Pancreas (tissue), 10 donors: ENCODE data around the gene SPDYE3. TPM values are rescaled to one million over a fixed set of nuclear protein-coding genes. Genes with fewer than 3 reads are reported as not detected.
A peak's percentile ranks its signal among the peaks of the same experiment; 100 is the strongest.
"Not testable (repeated sequence)": the region's sequence is repeated elsewhere in the genome, so short reads cannot be mapped to it uniquely, and the experiment has no call there.

Experiments
- ATAC-seq, 4 donors: fragments of 200-7000 bp; cut with Tn5 transposase; one replicate each; pipeline versions ENCODE4 v1.8.0 to v1.9.1; 2020; ENCODE audit warnings: mild to moderate bottlenecking in 4 of 4, moderate library complexity in 4 of 4
- DNase-seq, 6 donors: peaks; one replicate each; pipeline ENCODE4 v3.0.0-alpha.2; 2020
- FAIRE-seq: peaks from 2 replicates; lab custom pipeline; 2012; peaks lifted over from hg19 to GRCh38; lab: Jason Lieb, UNC
- H3K27ac ChIP-seq, 4 donors: fragments of 200-600 bp; sonication (generic); 1 replicate in 3 of 4; 2 replicates in 1 of 4; pipeline versions ENCODE4 v1.5.0 to v1.8.0; 2020
- H3K27me3 ChIP-seq, 4 donors: fragments of 200-600 bp; one replicate each; pipeline ENCODE4 v1.8.0; 2021
- H3K36me3 ChIP-seq, 3 donors: fragments of 200-600 bp; sonication (generic) in 1 of 3; one replicate each; pipeline versions ENCODE4 v1.5.0 to v1.8.0; 2020 to 2021
- H3K4me1 ChIP-seq, 3 donors: fragments of 200-600 bp; one replicate each; pipeline ENCODE4 v1.8.0; 2021
- H3K4me3 ChIP-seq, 4 donors: fragments of 200-600 bp; sonication (generic) in 2 of 4; one replicate each; pipeline versions ENCODE4 v1.5.0 to v1.8.0; 2020 to 2021
- H3K9me3 ChIP-seq, 4 donors: fragments of 200-600 bp; one replicate each; pipeline ENCODE4 v1.8.0; 2021
- WGBS, 2 donors: extraction: QIAGEN DNeasy Blood & Tissue Kit; methylation state at CpG; one replicate each; pipeline ENCODE4 v1.1.7; 2013; 5-methylcytosine and 5-hydroxymethylcytosine counted together
- intact Hi-C, 3 donors: fragments of 100-400 bp; cut with DNase I; formaldehyde crosslinking; loops; one replicate each; pipeline versions ENCODE4 v1.11.1 to v1.14.2; 2022
- polyA plus RNA-seq, 2 donors: library from polyadenylated mRNA; stranded (reverse); fragments of 200-250 nt; gene quantifications; one replicate each; pipeline ENCODE4 v1.2.3, GENCODE V29; 2013
- total RNA-seq, 6 donors: library from RNA; stranded (reverse); fragmentation: NEBNext Ultra II Directional in 4 of 6; extraction: Animal tissue kit (Norgen Biotek cat#: 25700) in 4 of 6; gene quantifications; one replicate each; pipeline versions ENCODE4 v1.2.1 to v1.2.4, GENCODE V29; 2021 to 2023
- TF ChIP-seq, protein P1 (sequence below), 4 donors: fragments of 200-600 bp; sonication (generic) in 3 of 4; IDR thresholded peaks; one replicate each; pipeline versions ENCODE4 v1.5.0 to v1.8.0; 2021; ENCODE audit warnings: antibody characterized with exemption in 4 of 4
- donor health status: healthy with polysubstance abuse.
- donor health status: DM: no; HTN: no; CAD: no; lungs with moderate emphysema.
- donor health status: DM: no; HTN: no; CAD: no.
- donor health status: control.
- donor health status: control.
- donor health status: Bipolar disorder and iron deficiency.
- donor health status: DM: yes; HTN: yes; CAD: no.
- donor health status: DM: no; HTN: no; CAD: no.
- donor health status: DM: no; HTN: no; CAD: no.
- donor health status: DM: yes; HTN: yes; CAD: no.

SPDYE3 gene
- total and polyA plus RNA-seq, 8 donors = 0.08 to 0.09 TPM; not detected in 6

DNA sequence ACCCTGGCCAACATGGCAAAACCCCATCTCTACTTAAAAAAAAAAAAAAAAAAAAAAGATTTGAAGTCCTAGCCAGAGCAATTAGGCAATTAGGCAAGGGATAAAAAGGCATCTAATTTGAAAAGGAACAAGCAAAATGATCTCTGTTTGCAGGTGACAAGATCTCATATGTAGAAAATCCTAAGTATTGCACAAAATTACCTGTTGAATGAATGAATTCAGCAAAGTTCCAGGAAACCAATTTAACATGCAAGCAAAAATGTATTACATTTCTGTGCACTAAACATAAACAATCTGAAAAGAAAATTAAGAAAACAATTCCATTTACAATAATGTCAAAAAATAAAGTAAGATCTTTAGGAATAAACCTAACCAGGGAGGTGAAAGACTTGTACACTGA, 55.6 kb downstream of the SPDYE3 start:
- TF ChIP-seq, protein P1, sequence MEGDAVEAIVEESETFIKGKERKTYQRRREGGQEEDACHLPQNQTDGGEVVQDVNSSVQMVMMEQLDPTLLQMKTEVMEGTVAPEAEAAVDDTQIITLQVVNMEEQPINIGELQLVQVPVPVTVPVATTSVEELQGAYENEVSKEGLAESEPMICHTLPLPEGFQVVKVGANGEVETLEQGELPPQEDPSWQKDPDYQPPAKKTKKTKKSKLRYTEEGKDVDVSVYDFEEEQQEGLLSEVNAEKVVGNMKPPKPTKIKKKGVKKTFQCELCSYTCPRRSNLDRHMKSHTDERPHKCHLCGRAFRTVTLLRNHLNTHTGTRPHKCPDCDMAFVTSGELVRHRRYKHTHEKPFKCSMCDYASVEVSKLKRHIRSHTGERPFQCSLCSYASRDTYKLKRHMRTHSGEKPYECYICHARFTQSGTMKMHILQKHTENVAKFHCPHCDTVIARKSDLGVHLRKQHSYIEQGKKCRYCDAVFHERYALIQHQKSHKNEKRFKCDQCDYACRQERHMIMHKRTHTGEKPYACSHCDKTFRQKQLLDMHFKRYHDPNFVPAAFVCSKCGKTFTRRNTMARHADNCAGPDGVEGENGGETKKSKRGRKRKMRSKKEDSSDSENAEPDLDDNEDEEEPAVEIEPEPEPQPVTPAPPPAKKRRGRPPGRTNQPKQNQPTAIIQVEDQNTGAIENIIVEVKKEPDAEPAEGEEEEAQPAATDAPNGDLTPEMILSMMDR (IDR thresholded peaks at IDR 0.05) = no peak
- no peaks in the 10 kb centered on the region for H3K9me3 ChIP-seq
- no peak for FAIRE-seq

DNA sequence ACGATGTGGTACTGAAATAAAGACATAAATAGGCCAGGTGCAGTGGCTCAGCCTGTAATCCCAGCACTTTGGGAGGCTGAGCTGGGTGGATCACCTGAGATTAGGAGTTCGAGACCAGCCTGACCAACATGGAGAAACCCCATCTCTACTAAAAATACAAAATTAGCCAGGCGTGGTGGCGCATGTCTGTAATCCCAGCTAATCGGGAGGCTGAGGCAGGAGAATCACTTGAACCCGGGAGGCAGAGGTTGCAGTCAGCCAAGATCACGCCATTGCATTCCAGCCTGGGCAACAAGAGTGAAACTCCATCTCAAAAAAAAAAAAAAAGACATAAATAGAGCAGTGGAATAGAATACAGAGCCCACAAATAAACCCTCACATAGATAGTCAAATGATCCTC, 56.3 kb downstream of the SPDYE3 start:
- FAIRE-seq, DNase-seq, H3K4me1 ChIP-seq, intact Hi-C loops, H3K4me3 ChIP-seq, H3K9me3 ChIP-seq, ATAC-seq, H3K27ac ChIP-seq, H3K27me3 ChIP-seq: not testable (repeated sequence)
- H3K36me3 ChIP-seq = peaks cover 3 to 40% (median 20%) of the 10 kb centered on the region in 3 donors
- 95 to 97% methylated on average over 7 of the region's 7 CpGs for WGBS, 2 donors

More for the DNA sequence above, 55.6 kb downstream of the SPDYE3 start:
- no peak for DNase-seq
- Histone ChIP-seq H3K27ac (no peak overlapping the region), H3K36me3 (peaks cover 3 to 42% (median 24%) of the 10 kb centered on the region in 3 donors), H3K27me3 (no peaks in the 10 kb centered on the region), H3K4me1 (no peaks in the 10 kb centered on the region), H3K4me3 (no peak overlapping the region)
- intact Hi-C loops = no loop called here
- no peak for ATAC-seq

DNA sequence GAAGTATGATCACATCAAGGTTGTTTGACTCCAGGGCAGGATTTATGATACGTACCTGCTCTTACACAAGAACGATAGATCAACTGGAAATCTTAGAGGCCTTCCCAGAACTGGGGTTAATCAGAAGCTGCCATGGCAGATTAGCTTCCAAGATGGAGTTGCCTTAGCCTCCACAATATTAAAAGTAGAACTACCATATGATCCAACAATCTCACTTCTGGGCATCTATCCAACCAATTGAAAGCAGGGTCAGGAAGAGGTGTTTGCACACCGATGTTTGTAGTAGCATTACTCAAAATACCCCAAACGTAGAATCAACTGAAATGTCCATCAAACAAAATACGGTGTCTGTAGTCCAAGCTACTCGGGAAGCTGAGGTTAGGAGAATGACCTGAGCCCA, 57.0 kb downstream of the SPDYE3 start:
- H3K4me1 ChIP-seq = no peaks in the 10 kb centered on the region
- TF ChIP-seq, protein P1 (IDR thresholded peaks at IDR 0.05) = no peak
- FAIRE-seq = no peak
- peaks cover 3 to 33% (median 13%) of the 10 kb centered on the region in 3 donors for H3K36me3 ChIP-seq
- ATAC-seq = no peak
- WGBS, 2 donors = 71 to 76% methylated on average over 6 of the region's 6 CpGs
- no peaks in the 10 kb centered on the region for H3K27me3 ChIP-seq
- no peaks in the 10 kb centered on the region for H3K9me3 ChIP-seq
- intact Hi-C loops = no loop called here
- no peak for DNase-seq
- H3K27ac ChIP-seq = no peak overlapping the region
- no peak overlapping the region for H3K4me3 ChIP-seq

DNA sequence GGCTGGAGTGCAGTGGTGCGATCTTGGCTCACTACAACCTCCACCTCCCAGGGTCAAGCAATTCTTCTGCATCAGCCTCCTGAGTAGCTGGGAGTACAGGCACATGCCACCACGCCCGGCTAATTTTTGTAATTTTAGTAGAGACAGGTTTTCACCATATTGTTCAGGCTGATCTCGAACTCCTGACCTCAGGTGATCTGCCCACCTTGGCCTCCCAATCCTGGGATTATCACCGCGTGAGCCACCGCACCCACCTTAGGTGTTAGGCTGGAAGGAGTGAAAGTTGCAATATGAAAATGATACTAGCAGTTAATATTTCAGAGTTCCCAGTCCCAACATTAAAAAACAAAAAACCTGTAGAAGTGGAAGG, 58.5 kb downstream of the SPDYE3 start:
- DNase-seq, intact Hi-C loops, ATAC-seq, H3K9me3 ChIP-seq, H3K4me1 ChIP-seq, FAIRE-seq, H3K27me3 ChIP-seq, H3K4me3 ChIP-seq: not testable (repeated sequence)
- Histone ChIP-seq H3K27ac (peak overlapping the region in 1 of 4 donors; percentile 30), H3K36me3 (peaks cover 3 to 19% (median 6%) of the 10 kb centered on the region in 3 donors)
- WGBS, 2 donors = 96% methylated on average over 7 of the region's 7 CpGs

DNA sequence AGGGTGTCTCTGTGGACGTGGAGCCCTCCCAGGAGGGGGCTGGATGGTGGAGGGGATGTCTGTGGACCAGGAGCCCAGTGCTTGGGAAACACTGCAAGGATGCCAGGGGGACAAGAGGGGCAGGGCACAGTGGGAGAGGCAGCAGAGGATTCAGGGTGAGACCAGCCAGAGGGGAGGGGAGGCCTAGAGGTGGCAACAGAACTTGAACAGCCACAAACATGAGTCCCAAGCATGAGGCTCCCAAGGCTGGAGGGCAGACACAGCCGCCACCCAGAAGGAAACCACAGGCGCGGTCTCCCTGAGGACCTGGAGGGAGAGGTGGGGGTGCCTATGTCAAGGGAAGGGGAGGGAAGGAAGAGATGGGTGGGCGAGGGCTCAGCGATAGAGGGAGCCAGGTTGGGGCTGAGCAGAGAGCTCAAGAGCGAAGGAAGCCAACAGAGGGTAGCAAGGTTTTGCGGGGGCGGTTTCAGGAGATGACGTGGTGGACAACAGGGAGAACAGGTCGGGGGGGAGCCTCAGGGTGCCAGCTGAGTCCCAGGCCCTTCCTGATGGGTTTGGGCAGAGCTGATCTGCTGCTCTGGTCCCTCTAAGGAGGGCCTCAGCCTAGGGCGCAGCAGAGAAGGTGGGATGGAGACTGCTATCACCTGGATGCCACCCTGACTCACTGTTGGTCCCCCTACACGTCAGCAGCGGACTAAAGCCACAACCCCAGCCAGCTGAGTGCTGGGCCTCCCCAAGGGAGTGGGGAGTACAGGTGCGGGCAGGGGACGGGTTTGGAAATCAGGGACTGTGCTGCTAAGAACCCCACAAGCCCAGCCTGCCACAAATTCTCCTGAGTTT, 59.1 kb downstream of the SPDYE3 start:
- WGBS, 2 donors = 92 to 94% methylated on average over 16 of the region's 16 CpGs
- no peaks in the 10 kb centered on the region for H3K9me3 ChIP-seq
- H3K4me1 ChIP-seq = no peaks in the 10 kb centered on the region
- TF ChIP-seq, protein P1 (IDR thresholded peaks at IDR 0.05) = no peak
- no peaks in the 10 kb centered on the region for H3K27me3 ChIP-seq
- H3K27ac ChIP-seq = no peak overlapping the region
- FAIRE-seq (no peak), ATAC-seq (peak in 2 of 4 donors; percentile 3 to 21), DNase-seq (no peak)
- no peak overlapping the region for H3K4me3 ChIP-seq
- peaks cover under 1 to 13% (median 3%) of the 10 kb centered on the region in 3 donors for H3K36me3 ChIP-seq
- intact Hi-C loops = no loop called here

DNA sequence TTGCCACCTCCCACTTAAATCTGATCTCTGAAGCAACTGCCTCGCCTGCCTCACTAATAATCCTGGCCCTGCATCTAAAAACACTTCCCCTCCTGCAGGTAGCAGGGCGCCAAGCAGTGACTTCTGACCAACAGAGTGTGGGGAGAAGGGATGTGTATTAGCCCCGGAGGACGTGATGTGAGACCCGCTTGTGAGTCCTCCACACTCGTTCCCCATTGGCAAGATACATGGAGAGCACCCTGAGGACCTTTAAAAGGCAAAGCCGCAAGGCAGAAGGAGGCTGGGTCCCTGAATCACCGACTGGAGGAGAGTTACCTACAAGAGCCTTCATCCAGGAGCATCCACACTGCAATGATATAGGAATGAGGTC, 59.7 kb downstream of the SPDYE3 start:
- Histone ChIP-seq H3K9me3 (no peaks in the 10 kb centered on the region), H3K27ac (no peak overlapping the region), H3K36me3 (peaks cover 0 to 7% (median 2%) of the 10 kb centered on the region in 3 donors), H3K4me3 (no peak overlapping the region), H3K27me3 (no peaks in the 10 kb centered on the region), H3K4me1 (no peaks in the 10 kb centered on the region)
- WGBS, 2 donors = 91% methylated on average over 8 of the region's 8 CpGs
- TF ChIP-seq, protein P1 (IDR thresholded peaks at IDR 0.05) = no peak
- FAIRE-seq (no peak), DNase-seq (no peak), ATAC-seq (no peak)
- intact Hi-C loops = no loop called here
